ENCODE data around the gene KICS2. TPM values are rescaled to one million over a fixed set of nuclear protein-coding genes. Genes with fewer than 3 reads are reported as not detected.

The KICS2 gene
- polyA plus RNA-seq, 4 donors, result 1.3 to 5.6 (median 3.1) TPM

DNA sequence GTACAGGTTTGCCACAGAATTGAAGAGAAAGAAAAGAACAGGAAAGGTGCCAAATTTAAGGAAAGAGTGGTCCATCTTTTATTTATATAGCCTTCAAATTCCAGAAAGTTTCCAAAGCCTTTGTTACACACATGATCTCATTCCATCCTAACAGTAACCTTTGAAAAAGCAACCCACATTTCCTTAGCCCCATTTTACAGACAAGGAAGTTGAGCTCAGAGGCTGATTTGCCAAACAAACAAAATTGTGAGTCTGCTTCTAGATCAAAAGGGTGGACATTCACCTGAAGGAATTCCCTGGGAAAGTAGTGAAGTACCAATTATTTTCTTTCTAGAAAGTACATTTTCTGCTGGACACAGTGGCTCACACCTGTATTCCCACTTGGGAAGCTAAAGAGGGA, 32.0 kb downstream of the KICS2 start:
- no peak for DNase-seq
- Histone ChIP-seq H3K27ac (ENCODE audit: low read depth in 1 of 3, low read length in 2 of 3) (no peak overlapping the region), H3K36me3 (ENCODE audit: control insufficient read depth in 3 of 3, insufficient read depth in 2 of 3, low read depth in 1 of 3, low read length in 3 of 3) (peaks cover 4 to 16% (median 5%) of the 10 kb centered on the region in 3 donors), H3K4me3 (ENCODE audit: low read depth in 1 of 3, low read length in 3 of 3) (no peak overlapping the region), H3K9me3 (ENCODE audit: control insufficient read depth in 2 of 2, insufficient read depth in 1 of 2, low read depth in 1 of 2, low read length in 1 of 2) (no peaks in the 10 kb centered on the region), H3K27me3 (ENCODE audit: control insufficient read depth in 3 of 3, insufficient read depth in 3 of 3, low read length in 3 of 3) (no peaks in the 10 kb centered on the region), H3K4me1 (ENCODE audit: control insufficient read depth in 3 of 3, insufficient read depth in 2 of 3, low read depth in 1 of 3, low read length in 2 of 3) (no peaks in the 10 kb centered on the region)
- no peak for FAIRE-seq

DNA sequence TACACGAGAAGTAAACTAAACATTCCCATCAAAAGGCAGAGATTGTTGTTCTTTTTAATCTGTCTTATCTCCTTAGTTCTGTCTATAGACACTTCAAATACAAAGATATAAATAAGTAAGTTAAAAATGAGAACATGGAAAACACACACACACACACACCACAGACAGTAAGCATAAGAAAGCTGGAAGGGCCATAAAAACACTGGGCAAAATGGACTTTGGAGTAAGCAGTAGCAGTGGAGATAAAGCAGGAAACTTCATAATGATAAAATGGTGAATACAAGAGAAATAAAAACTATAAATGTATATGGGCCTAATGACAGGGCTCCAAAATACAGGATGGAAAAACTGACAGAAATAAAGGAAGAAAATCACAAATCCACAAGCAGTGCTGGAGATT, 32.6 kb downstream of the KICS2 start:
- Histone ChIP-seq H3K27me3 (ENCODE audit: control insufficient read depth in 3 of 3, insufficient read depth in 3 of 3, low read length in 3 of 3) (no peaks in the 10 kb centered on the region), H3K36me3 (ENCODE audit: control insufficient read depth in 3 of 3, insufficient read depth in 2 of 3, low read depth in 1 of 3, low read length in 3 of 3) (peaks cover 4 to 13% (median 5%) of the 10 kb centered on the region in 3 donors), H3K4me1 (ENCODE audit: control insufficient read depth in 3 of 3, insufficient read depth in 2 of 3, low read depth in 1 of 3, low read length in 2 of 3) (no peaks in the 10 kb centered on the region), H3K27ac (ENCODE audit: low read depth in 1 of 3, low read length in 2 of 3) (no peak overlapping the region), H3K9me3 (ENCODE audit: control insufficient read depth in 2 of 2, insufficient read depth in 1 of 2, low read depth in 1 of 2, low read length in 1 of 2) (no peaks in the 10 kb centered on the region), H3K4me3 (ENCODE audit: low read depth in 1 of 3, low read length in 3 of 3) (no peak overlapping the region)
- peak; percentile 21 to 35 for DNase-seq
- WGBS, 3 donors, result 76 to 88% (median 83%) methylated on average over 1 of the region's 1 CpG
- FAIRE-seq, result no peak

DNA sequence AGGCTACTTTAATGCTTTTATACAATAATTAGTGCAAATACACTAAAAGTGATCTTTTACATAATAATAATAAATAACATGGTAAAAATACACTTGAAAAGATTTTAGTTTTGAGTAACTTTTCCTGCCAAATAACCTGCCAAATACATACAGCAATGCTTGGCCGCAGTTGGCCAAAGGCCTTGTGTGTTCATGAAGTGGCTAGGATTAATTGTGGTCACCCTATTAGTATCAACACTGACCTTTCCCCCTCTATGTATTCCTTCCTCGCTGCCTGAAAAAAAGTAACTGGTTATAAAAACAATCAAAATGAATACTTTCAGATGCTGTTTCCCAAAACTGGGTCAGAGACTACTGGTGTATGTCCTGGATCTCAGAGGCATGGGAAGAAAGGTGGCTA, 34.3 kb downstream of the KICS2 start:
- no peak for DNase-seq

GRCh38 chr12:64187370-64187769, 34.7 kb downstream of the KICS2 start:
- WGBS, 3 donors, result 79 to 91% (median 79%) methylated on average over 3 of the region's 3 CpGs
- no peak for FAIRE-seq

More for the DNA sequence above, 34.3 kb downstream of the KICS2 start:
- Histone ChIP-seq H3K4me3 (ENCODE audit: low read depth in 1 of 3, low read length in 3 of 3) (no peak overlapping the region), H3K9me3 (ENCODE audit: control insufficient read depth in 2 of 2, insufficient read depth in 1 of 2, low read depth in 1 of 2, low read length in 1 of 2) (no peaks in the 10 kb centered on the region), H3K27ac (ENCODE audit: low read depth in 1 of 3, low read length in 2 of 3) (no peak overlapping the region), H3K36me3 (ENCODE audit: control insufficient read depth in 3 of 3, insufficient read depth in 2 of 3, low read depth in 1 of 3, low read length in 3 of 3) (peaks cover 0 to 7% (median 0%) of the 10 kb centered on the region in 3 donors), H3K4me1 (ENCODE audit: control insufficient read depth in 3 of 3, insufficient read depth in 2 of 3, low read depth in 1 of 3, low read length in 2 of 3) (no peaks in the 10 kb centered on the region), H3K27me3 (ENCODE audit: control insufficient read depth in 3 of 3, insufficient read depth in 3 of 3, low read length in 3 of 3) (no peaks in the 10 kb centered on the region)
- WGBS, 3 donors, result 76 to 87% (median 79%) methylated on average over 2 of the region's 2 CpGs
- no peak for FAIRE-seq

DNA sequence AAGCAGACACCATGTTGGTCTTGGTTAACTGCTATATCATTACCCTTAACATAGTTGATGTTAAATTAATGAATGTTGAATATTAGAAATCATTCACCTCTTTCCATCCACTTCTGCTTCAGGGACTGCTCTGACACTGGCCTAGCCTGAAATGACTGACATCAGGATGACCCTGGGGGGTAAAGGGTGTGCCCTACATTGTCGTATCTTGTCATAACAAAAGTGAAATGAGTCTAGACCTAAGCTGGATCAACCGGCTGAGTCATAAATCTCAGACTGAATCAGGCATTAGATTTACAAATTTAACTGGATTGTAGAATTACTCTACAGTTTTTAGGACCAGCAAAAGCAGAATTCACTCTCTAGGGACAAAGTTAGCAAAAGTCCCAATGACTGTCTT, 35.3 kb downstream of the KICS2 start:
- DNase-seq (no peak), FAIRE-seq (no peak)
- Histone ChIP-seq H3K27ac (ENCODE audit: low read depth in 1 of 3, low read length in 2 of 3) (no peak overlapping the region), H3K27me3 (ENCODE audit: control insufficient read depth in 3 of 3, insufficient read depth in 3 of 3, low read length in 3 of 3) (no peaks in the 10 kb centered on the region), H3K4me3 (ENCODE audit: low read depth in 1 of 3, low read length in 3 of 3) (no peak overlapping the region), H3K36me3 (ENCODE audit: control insufficient read depth in 3 of 3, insufficient read depth in 2 of 3, low read depth in 1 of 3, low read length in 3 of 3) (peaks cover 0 to 2% (median 0%) of the 10 kb centered on the region in 3 donors), H3K4me1 (ENCODE audit: control insufficient read depth in 3 of 3, insufficient read depth in 2 of 3, low read depth in 1 of 3, low read length in 2 of 3) (no peaks in the 10 kb centered on the region), H3K9me3 (ENCODE audit: control insufficient read depth in 2 of 2, insufficient read depth in 1 of 2, low read depth in 1 of 2, low read length in 1 of 2) (no peaks in the 10 kb centered on the region)
- WGBS, 3 donors, result 72 to 91% (median 75%) methylated on average over 2 of the region's 2 CpGs

More at GRCh38 chr12:64187370-64187769, 34.7 kb downstream of the KICS2 start:
- Histone ChIP-seq H3K36me3 (ENCODE audit: control insufficient read depth in 3 of 3, insufficient read depth in 2 of 3, low read depth in 1 of 3, low read length in 3 of 3) (peaks cover 0 to 7% (median 0%) of the 10 kb centered on the region in 3 donors), H3K27ac (ENCODE audit: low read depth in 1 of 3, low read length in 2 of 3) (no peak overlapping the region), H3K27me3 (ENCODE audit: control insufficient read depth in 3 of 3, insufficient read depth in 3 of 3, low read length in 3 of 3) (no peaks in the 10 kb centered on the region), H3K4me3 (ENCODE audit: low read depth in 1 of 3, low read length in 3 of 3) (no peak overlapping the region), H3K4me1 (ENCODE audit: control insufficient read depth in 3 of 3, insufficient read depth in 2 of 3, low read depth in 1 of 3, low read length in 2 of 3) (no peaks in the 10 kb centered on the region), H3K9me3 (ENCODE audit: control insufficient read depth in 2 of 2, insufficient read depth in 1 of 2, low read depth in 1 of 2, low read length in 1 of 2) (no peaks in the 10 kb centered on the region)
- no peak for DNase-seq

GRCh38 chr12:64184216-64184615, 37.9 kb downstream of the KICS2 start:
- no peaks in the 10 kb centered on the region for H3K4me1 ChIP-seq (ENCODE audit: control insufficient read depth in 3 of 3, insufficient read depth in 2 of 3, low read depth in 1 of 3, low read length in 2 of 3)
- no peak for FAIRE-seq
- no peak overlapping the region for H3K4me3 ChIP-seq (ENCODE audit: low read depth in 1 of 3, low read length in 3 of 3)
- H3K36me3 ChIP-seq (ENCODE audit: control insufficient read depth in 3 of 3, insufficient read depth in 2 of 3, low read depth in 1 of 3, low read length in 3 of 3), result no peaks in the 10 kb centered on the region
- 88 to 99% (median 90%) methylated on average over 1 of the region's 1 CpG for WGBS, 3 donors
- no peaks in the 10 kb centered on the region for H3K27me3 ChIP-seq (ENCODE audit: control insufficient read depth in 3 of 3, insufficient read depth in 3 of 3, low read length in 3 of 3)
- no peak overlapping the region for H3K27ac ChIP-seq (ENCODE audit: low read depth in 1 of 3, low read length in 2 of 3)
- no peaks in the 10 kb centered on the region for H3K9me3 ChIP-seq (ENCODE audit: control insufficient read depth in 2 of 2, insufficient read depth in 1 of 2, low read depth in 1 of 2, low read length in 1 of 2)
- DNase-seq, result no peak

DNA sequence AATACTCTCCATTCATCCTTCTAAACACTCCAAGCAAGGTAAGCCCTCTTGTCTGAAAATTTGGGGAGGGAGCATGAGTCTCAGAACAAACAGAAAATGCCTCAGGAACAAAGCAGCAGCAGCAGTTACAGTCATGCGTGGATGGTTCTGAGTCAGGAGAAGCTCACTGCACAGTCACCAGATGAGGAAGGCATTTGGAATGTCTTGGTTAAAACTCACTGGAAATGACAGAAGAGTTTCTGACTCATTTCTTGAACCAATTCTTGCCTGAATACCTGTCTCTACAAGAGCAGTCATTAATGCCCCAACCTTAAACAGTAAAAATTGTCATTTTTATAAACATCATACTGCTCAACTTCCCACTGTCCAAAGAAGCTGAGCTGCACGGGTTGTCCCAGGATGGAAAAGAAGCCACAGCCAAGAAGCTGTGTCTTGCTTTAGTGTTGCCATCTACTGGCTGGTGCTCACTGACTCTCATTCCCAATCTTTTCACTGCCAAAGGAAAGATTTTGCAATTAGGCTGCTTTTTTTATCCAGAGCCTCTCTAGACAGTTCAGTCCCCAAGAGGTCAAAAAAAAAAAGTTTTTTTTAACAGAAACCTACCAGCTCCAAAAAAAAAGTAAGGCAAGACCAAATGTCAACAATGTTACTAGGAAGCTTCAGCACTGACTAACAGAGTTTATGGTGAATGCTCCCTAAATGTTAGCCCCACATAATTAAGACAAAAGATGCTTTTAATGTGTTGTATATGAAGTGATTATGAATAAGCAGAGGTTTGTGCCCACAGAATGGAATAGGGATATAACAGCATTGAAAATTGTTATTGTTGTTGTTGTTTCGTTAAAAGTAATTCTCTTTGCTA, 40.4 kb downstream of the KICS2 start:
- H3K9me3 ChIP-seq (ENCODE audit: control insufficient read depth in 2 of 2, insufficient read depth in 1 of 2, low read depth in 1 of 2, low read length in 1 of 2), result no peaks in the 10 kb centered on the region
- WGBS, 3 donors, result 41 to 50% (median 47%) methylated on average over 3 of the region's 3 CpGs
- no peaks in the 10 kb centered on the region for H3K4me1 ChIP-seq (ENCODE audit: control insufficient read depth in 3 of 3, insufficient read depth in 2 of 3, low read depth in 1 of 3, low read length in 2 of 3)
- no peaks in the 10 kb centered on the region for H3K27me3 ChIP-seq (ENCODE audit: control insufficient read depth in 3 of 3, insufficient read depth in 3 of 3, low read length in 3 of 3)
- no peak overlapping the region for H3K4me3 ChIP-seq (ENCODE audit: low read depth in 1 of 3, low read length in 3 of 3)
- no peaks in the 10 kb centered on the region for H3K36me3 ChIP-seq (ENCODE audit: control insufficient read depth in 3 of 3, insufficient read depth in 2 of 3, low read depth in 1 of 3, low read length in 3 of 3)
- H3K27ac ChIP-seq (ENCODE audit: low read depth in 1 of 3, low read length in 2 of 3), result peak overlapping the region in 1 of 3 donors; percentile 22
- FAIRE-seq, result no peak
- DNase-seq, result peak; percentile 62 to 66

DNA sequence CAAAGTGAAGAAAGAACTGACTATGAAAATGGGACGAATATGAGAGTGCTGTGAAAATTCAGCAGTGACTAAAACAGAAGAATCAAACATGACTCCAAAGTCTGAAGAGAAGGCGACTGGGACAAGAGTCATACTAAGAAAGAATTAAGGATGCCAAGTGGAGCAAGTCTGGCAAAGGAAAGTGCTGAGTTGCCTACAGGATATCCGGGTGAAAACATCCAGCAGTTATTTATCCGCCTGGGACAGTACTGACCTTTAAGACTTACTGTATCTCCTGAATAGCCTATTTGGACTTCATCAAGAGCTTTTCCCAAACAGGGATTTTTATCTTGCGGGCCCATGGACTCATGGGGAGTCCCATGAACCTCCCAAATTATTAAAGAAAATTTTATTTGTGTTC, 41.1 kb downstream of the KICS2 start:
- no peaks in the 10 kb centered on the region for H3K9me3 ChIP-seq (ENCODE audit: control insufficient read depth in 2 of 2, insufficient read depth in 1 of 2, low read depth in 1 of 2, low read length in 1 of 2)
- no peaks in the 10 kb centered on the region for H3K27me3 ChIP-seq (ENCODE audit: control insufficient read depth in 3 of 3, insufficient read depth in 3 of 3, low read length in 3 of 3)
- no peak for FAIRE-seq
- whole genome bisulfite sequencing, 3 donors, result 74 to 88% (median 83%) methylated on average over 5 of the region's 5 CpGs
- H3K4me1 ChIP-seq (ENCODE audit: control insufficient read depth in 3 of 3, insufficient read depth in 2 of 3, low read depth in 1 of 3, low read length in 2 of 3), result no peaks in the 10 kb centered on the region
- H3K4me3 ChIP-seq (ENCODE audit: low read depth in 1 of 3, low read length in 3 of 3), result no peak overlapping the region
- no peaks in the 10 kb centered on the region for H3K36me3 ChIP-seq (ENCODE audit: control insufficient read depth in 3 of 3, insufficient read depth in 2 of 3, low read depth in 1 of 3, low read length in 3 of 3)
- no peak for DNase-seq
- H3K27ac ChIP-seq (ENCODE audit: low read depth in 1 of 3, low read length in 2 of 3), result peak overlapping the region in 1 of 3 donors; percentile 22

All from small intestine (tissue), 7 donors.